Kidney epithelial cell (primary cell): ENCODE results near the gene SLC49A4. TPM values are rescaled to one million over a fixed set of nuclear protein-coding genes. Genes with fewer than 3 reads are reported as not detected.

Experiments used
- DNase-seq: peaks from one replicate; pipeline ENCODE4 v3.0.0-alpha.2; 2010; ENCODE audit warnings: low read depth
- H3K27me3 ChIP-seq: 2 replicates; pipeline ENCODE4 v1.6.0; 2011; ENCODE audit warnings: low read length; ENCODE audit not compliant: control insufficient read depth, insufficient read depth
- H3K36me3 ChIP-seq: 2 replicates; pipeline ENCODE4 v1.5.1; 2011; ENCODE audit warnings: low read length; ENCODE audit not compliant: control insufficient read depth, insufficient read depth
- H3K4me3 ChIP-seq: 2 replicates; pipeline ENCODE4 v1.5.1; 2011; ENCODE audit warnings: low read depth, mild to moderate bottlenecking, control low read depth, low read length
- total RNA-seq: library from RNA; depleted of rRNA; stranded (reverse); fragments of >200 nt; gene quantifications from 2 replicates; pipeline ENCODE4 v1.2.3, GENCODE V29; 2015
- TF ChIP-seq, protein P1 (sequence below): IDR thresholded peaks from 2 replicates; pipeline ENCODE4 v1.5.1; 2011; ENCODE audit warnings: mild to moderate bottlenecking, moderate library complexity, low read length, control low read depth, inconsistent platforms; ENCODE audit not compliant: insufficient read depth, poor library complexity, severe bottlenecking

Gene SLC49A4
- total RNA-seq, 1 donor from 2014 or later, result 17.2 TPM

DNA sequence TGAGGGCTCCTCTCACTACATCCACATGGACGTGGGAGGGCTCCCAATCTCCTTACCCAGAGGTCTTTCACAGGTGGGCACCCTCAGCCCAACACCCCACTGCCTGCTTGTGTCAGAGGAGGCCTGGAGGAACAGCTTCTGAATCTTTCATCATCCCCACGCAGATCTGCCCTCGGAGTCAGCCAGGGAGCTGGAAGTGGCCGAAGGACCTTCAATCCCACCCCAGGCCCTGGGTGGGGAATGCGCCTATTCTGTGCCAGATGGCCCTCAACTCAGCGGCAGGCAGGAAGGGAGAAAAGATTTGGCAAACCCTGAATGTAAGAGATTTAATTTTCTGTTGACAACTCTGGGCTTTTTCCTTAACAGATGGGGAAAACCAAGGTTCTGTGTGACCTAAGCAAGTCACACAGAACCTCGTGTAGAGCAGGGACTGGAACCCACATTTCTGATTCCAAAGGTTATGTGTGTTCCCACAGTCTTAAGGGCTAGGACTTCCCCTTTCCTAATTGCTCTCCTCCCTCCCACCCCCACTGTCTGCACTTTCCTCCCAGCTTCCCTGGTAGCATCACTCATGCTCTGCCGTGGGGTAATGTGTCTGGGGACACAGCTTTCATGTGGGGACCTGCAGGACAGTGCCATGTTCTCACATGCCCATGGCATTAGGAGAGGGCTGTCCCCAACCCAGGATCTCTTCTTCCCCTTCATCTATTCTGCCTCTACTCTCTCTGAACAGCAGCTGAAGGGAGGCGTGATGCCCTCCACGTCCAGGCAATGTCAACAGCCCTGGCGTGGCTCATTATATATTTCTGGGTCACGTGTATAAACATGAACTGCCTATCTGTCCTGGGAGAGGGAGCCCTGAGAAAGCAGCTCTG is 134.6 kb downstream of the SLC49A4 start:
- Histone ChIP-seq H3K36me3 (no peaks in the 10 kb centered on the region), H3K4me3 (no peak overlapping the region), H3K27me3 (peaks cover 30% of the 10 kb centered on the region)
- no peak for DNase-seq
- TF ChIP-seq, protein P1, sequence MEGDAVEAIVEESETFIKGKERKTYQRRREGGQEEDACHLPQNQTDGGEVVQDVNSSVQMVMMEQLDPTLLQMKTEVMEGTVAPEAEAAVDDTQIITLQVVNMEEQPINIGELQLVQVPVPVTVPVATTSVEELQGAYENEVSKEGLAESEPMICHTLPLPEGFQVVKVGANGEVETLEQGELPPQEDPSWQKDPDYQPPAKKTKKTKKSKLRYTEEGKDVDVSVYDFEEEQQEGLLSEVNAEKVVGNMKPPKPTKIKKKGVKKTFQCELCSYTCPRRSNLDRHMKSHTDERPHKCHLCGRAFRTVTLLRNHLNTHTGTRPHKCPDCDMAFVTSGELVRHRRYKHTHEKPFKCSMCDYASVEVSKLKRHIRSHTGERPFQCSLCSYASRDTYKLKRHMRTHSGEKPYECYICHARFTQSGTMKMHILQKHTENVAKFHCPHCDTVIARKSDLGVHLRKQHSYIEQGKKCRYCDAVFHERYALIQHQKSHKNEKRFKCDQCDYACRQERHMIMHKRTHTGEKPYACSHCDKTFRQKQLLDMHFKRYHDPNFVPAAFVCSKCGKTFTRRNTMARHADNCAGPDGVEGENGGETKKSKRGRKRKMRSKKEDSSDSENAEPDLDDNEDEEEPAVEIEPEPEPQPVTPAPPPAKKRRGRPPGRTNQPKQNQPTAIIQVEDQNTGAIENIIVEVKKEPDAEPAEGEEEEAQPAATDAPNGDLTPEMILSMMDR, result no peak

DNA sequence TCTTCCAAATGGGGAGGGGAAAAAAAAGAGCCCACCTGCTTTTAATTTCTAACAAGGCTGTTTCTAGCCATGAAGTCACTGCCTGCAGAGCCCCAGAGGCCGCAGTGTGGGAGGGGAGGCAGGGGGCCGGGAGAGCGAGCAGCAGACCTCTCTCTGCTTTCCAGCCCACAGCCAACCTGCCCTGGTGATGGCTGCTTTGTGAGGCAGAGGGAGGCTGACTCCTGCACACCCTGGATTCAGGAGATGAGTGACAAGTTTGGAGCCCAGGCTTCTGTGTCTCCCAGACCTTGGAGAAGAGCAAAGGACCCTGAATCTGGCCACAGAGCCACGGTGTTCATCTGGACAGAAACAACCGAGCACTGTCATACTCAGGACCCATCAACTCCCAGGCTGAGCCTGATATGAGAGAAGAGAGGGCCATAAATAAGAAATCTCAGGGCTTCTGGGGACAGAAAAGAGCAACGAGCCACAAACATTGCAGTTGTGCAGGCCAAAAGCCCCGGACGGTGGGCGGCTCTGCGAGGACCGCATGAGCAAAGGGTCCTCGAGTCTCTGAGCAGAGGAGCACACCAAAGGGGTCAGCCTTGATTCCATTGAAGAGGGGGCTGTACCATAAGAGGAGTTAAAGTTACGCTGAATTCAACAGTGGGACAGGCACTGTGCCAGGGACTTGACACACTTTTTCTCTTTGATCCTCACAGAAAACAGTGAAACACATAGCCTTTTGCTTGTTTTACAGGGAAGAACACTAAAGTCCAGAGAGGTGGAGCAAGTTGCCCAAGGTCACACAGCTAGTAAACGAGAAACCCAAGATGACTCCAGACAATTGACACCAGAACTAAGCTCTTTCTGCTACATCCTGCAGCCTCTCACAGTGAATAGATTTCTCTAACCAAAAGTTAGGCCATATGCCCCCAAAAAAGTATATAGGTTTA is 135.5 kb downstream of the SLC49A4 start:
- no peak for DNase-seq
- TF ChIP-seq, protein P1, result no peak
- no peaks in the 10 kb centered on the region for H3K36me3 ChIP-seq

More for the DNA sequence above, 135.5 kb downstream of the SLC49A4 start:
- Histone ChIP-seq H3K27me3 (peaks cover 30% of the 10 kb centered on the region), H3K4me3 (no peak overlapping the region)

Other genes with a start within 250 kb of the SLC49A4 start
- 15.8 and 19.4 TPM in 2 replicates for gene PARP9, start 230.8 kb upstream of the SLC49A4 start, total RNA-seq
- gene DTX3L, start 230.7 kb upstream of the SLC49A4 start, total RNA-seq, result 42.9 and 46.8 TPM in 2 replicates
- under 0.01 TPM in 1 of 2 replicates, not detected in the other for gene PARP15, start 217.4 kb upstream of the SLC49A4 start, total RNA-seq
- 46.9 and 48.9 TPM in 2 replicates for gene PARP14, start 114.2 kb upstream of the SLC49A4 start, total RNA-seq
- gene HSPBAP1, start 1.2 kb upstream of the SLC49A4 start, total RNA-seq, result 8.1 and 10.7 TPM in 2 replicates
- gene SEMA5B, start 232.7 kb downstream of the SLC49A4 start, total RNA-seq, result 0.21 TPM in 1 of 2 replicates, not detected in the other